Neural cell (in vitro differentiated cells): ENCODE data around the gene HSH2D. TPM values are rescaled to one million over a fixed set of nuclear protein-coding genes. Genes with fewer than 3 reads are reported as not detected.

Experiments
- H2AFZ ChIP-seq: fragments of 200-600, 300-800 bp; sonication (generic), shearing (Covaris generic); 2 replicates; pipeline ENCODE4 v1.6.0; 2014; ENCODE audit warnings: low read depth, mild to moderate bottlenecking, antibody characterized with exemption, low read length, moderate library complexity
- H3F3A ChIP-seq: fragments of 200-600 bp; shearing (Covaris generic); 2 replicates; pipeline ENCODE4 v1.6.1; 2016; ENCODE audit warnings: mild to moderate bottlenecking, moderate library complexity, mixed read lengths, antibody characterized with exemption, low read length; ENCODE audit not compliant: insufficient read depth, poor library complexity, severe bottlenecking
- H3K27ac ChIP-seq: fragments of 200-600, 300-800 bp; sonication (generic), shearing (Covaris generic); 2 replicates; pipeline ENCODE4 v1.5.1; 2014; ENCODE audit warnings: mild to moderate bottlenecking, low read length, moderate library complexity
- H3K27me3 ChIP-seq: fragments of 300-800, 200-600 bp; sonication (generic), shearing (Covaris generic); 2 replicates; pipeline ENCODE4 v1.6.0; 2014; ENCODE audit warnings: mild to moderate bottlenecking, low read depth, low read length, moderate library complexity; ENCODE audit not compliant: insufficient read depth
- H3K36me3 ChIP-seq: fragments of 300-800, 200-600 bp; sonication (generic), shearing (Covaris generic); 2 replicates; pipeline ENCODE4 v1.5.1; 2014; ENCODE audit warnings: mild to moderate bottlenecking, antibody characterized with exemption, low read length, moderate library complexity; ENCODE audit not compliant: insufficient read depth
- H3K4me2 ChIP-seq: fragments of 300-800, 200-600 bp; sonication (generic), shearing (Covaris generic); 2 replicates; pipeline ENCODE4 v1.6.0; 2014; ENCODE audit warnings: mild to moderate bottlenecking, low read length
- H3K4me3 ChIP-seq: fragments of 300-800, 200-600 bp; sonication (generic), shearing (Covaris generic); 2 replicates; pipeline ENCODE4 v1.5.1; 2014; ENCODE audit warnings: mild to moderate bottlenecking, low read length, moderate library complexity
- H3K79me2 ChIP-seq: fragments of 200-600 bp; shearing (Covaris generic); replicated peaks from 2 replicates; pipeline ENCODE4 v1.6.0; 2014; ENCODE audit warnings: mild to moderate bottlenecking, low read length, moderate library complexity; ENCODE audit not compliant: insufficient read depth
- H3K9ac ChIP-seq: fragments of 300-800, 200-600 bp; sonication (generic), shearing (Covaris generic); 2 replicates; pipeline ENCODE4 v1.6.1; 2016; ENCODE audit warnings: mild to moderate bottlenecking, low read length, mixed read lengths
- H3K9me2 ChIP-seq: fragments of 200-600 bp; shearing (Covaris generic); 2 replicates; pipeline ENCODE4 v1.6.1; 2016; ENCODE audit warnings: mild to moderate bottlenecking, low read length, mixed read lengths; ENCODE audit not compliant: insufficient read depth
- H3K9me3 ChIP-seq: fragments of 200-600, 300-800 bp; sonication (generic), shearing (Covaris generic); 2 replicates; pipeline ENCODE4 v1.6.1; 2016; ENCODE audit warnings: mild to moderate bottlenecking, mixed run types, low read length, moderate library complexity, mixed read lengths
- H4K20me1 ChIP-seq: fragments of 200-600 bp; shearing (Covaris generic); 2 replicates; pipeline ENCODE4 v1.6.1; 2016; ENCODE audit warnings: mild to moderate bottlenecking, mixed run types; ENCODE audit not compliant: insufficient read depth
- CTCF ChIP-seq: fragments of 450-650 bp; IDR thresholded peaks from 2 replicates; pipeline ENCODE4 v1.5.1; 2014; ENCODE audit warnings: antibody characterized with exemption, mild to moderate bottlenecking, moderate library complexity; ENCODE audit not compliant: poor library complexity, severe bottlenecking
- EP300 ChIP-seq: fragments of 450-650 bp; conservative IDR thresholded peaks from 2 replicates; pipeline ENCODE4 v1.6.1; 2014; ENCODE audit warnings: antibody characterized with exemption, mild to moderate bottlenecking, moderate library complexity; ENCODE audit not compliant: poor library complexity, severe bottlenecking
- EZH2 ChIP-seq: fragments of 200-600, 300-800 bp; shearing (Covaris generic), sonication (generic); IDR thresholded peaks from 2 replicates; pipeline ENCODE4 v1.6.1; 2014; ENCODE audit warnings: antibody characterized with exemption, low read length, borderline replicate concordance, mild to moderate bottlenecking; ENCODE audit not compliant: insufficient read depth, poor library complexity, severe bottlenecking
- MXI1 ChIP-seq: fragments of 450-650 bp; conservative IDR thresholded peaks from 2 replicates; pipeline ENCODE4 v1.6.1; 2014; ENCODE audit warnings: antibody characterized with exemption, mild to moderate bottlenecking; ENCODE audit not compliant: poor library complexity, severe bottlenecking
- POLR2AphosphoS5 ChIP-seq: IDR thresholded peaks from 2 replicates; pipeline ENCODE4 v1.6.1; 2012
- RAD21 ChIP-seq: fragments of 450-650 bp; conservative IDR thresholded peaks from 2 replicates; pipeline ENCODE4 v1.6.1; 2014; ENCODE audit warnings: antibody characterized with exemption, mild to moderate bottlenecking, moderate library complexity
- REST ChIP-seq: IDR thresholded peaks from 2 replicates; pipeline ENCODE4 v1.6.1; 2012; ENCODE audit warnings: borderline replicate concordance
- SMC3 ChIP-seq: fragments of 450-650 bp; conservative IDR thresholded peaks from 2 replicates; pipeline ENCODE4 v1.6.1; 2014; ENCODE audit warnings: antibody characterized with exemption, mild to moderate bottlenecking, moderate library complexity; ENCODE audit not compliant: poor library complexity
- TAF1 ChIP-seq: IDR thresholded peaks from 2 replicates; pipeline ENCODE4 v1.6.1; 2012; ENCODE audit warnings: low read depth
- polyA plus RNA-seq: library from polyadenylated mRNA; depleted of rRNA; stranded (reverse); fragments of >200 nt; gene quantifications from 2 replicates; pipeline ENCODE4 v1.2.3, GENCODE V29; 2014

Gene HSH2D
- polyA plus RNA-seq, 1 donor from 2014 or later: not detected

- TF ChIP-seq MXI1: peak; percentile 86
Observed at GRCh38 chr19:16197622-16198369, 54.3 kb downstream of the HSH2D start, which contains the start of gene AP1M1 (continued).

- Histone ChIP-seq H3K9me3 (no peaks in the 10 kb centered on the region), H2AFZ (peak overlapping the region; percentile 96), H3K79me2 (peaks cover 25% of the 10 kb centered on the region), H4K20me1 (no peaks in the 10 kb centered on the region), H3K27ac (peak overlapping the region; percentile 94), H3K9ac (peak overlapping the region; percentile 96), H3F3A (no peaks in the 10 kb centered on the region), H3K36me3 (no peaks in the 10 kb centered on the region), H3K4me3 (peak overlapping the region; percentile 100), H3K4me2 (peak overlapping the region; percentile 86), H3K27me3 (no peaks in the 10 kb centered on the region), H3K9me2 (no peaks in the 10 kb centered on the region)
- no peak for TF ChIP-seq EP300
- no peak for TF ChIP-seq MXI1
- no peak for TF ChIP-seq RAD21
- no peak for TF ChIP-seq EZH2
- no peak for TF ChIP-seq REST
- TF ChIP-seq CTCF: no peak
- no peak for TF ChIP-seq SMC3
- no peak for TF ChIP-seq POLR2AphosphoS5
- no peak for TF ChIP-seq TAF1
Observed at GRCh38 chr19:16198370-16198651, 54.8 kb downstream of the HSH2D start.

- H3K79me2 ChIP-seq: peaks cover 25% of the 10 kb centered on the region
- H3K27me3 ChIP-seq: no peaks in the 10 kb centered on the region
- no peak overlapping the region for H3K9ac ChIP-seq
- no peak overlapping the region for H2AFZ ChIP-seq
- no peaks in the 10 kb centered on the region for H3K36me3 ChIP-seq
- no peaks in the 10 kb centered on the region for H3K9me3 ChIP-seq
- H3K4me2 ChIP-seq: no peak overlapping the region
- H3K4me3 ChIP-seq: peak overlapping the region; percentile 100
- no peaks in the 10 kb centered on the region for H3K9me2 ChIP-seq
- H4K20me1 ChIP-seq: no peaks in the 10 kb centered on the region
- H3F3A ChIP-seq: no peaks in the 10 kb centered on the region
- TF ChIP-seq CTCF (no peak), TAF1 (no peak), RAD21 (no peak), EZH2 (no peak), EP300 (no peak), REST (no peak), MXI1 (no peak), SMC3 (no peak), POLR2AphosphoS5 (no peak)
- no peak overlapping the region for H3K27ac ChIP-seq
Observed at GRCh38 chr19:16199275-16199932, 55.9 kb downstream of the HSH2D start.
